Fibroblast of gingiva (primary cell): ENCODE results near the gene NR6A1.
"Not testable (repeated sequence)": the region's sequence is repeated elsewhere in the genome, so short reads cannot be mapped to it uniquely, and the experiment has no call there.

ENCODE experiments used
- DNase-seq: peaks from one replicate; pipeline ENCODE4 v3.0.0-alpha.2; 2011; ENCODE audit warnings: low read depth

The NR6A1 gene

DNA sequence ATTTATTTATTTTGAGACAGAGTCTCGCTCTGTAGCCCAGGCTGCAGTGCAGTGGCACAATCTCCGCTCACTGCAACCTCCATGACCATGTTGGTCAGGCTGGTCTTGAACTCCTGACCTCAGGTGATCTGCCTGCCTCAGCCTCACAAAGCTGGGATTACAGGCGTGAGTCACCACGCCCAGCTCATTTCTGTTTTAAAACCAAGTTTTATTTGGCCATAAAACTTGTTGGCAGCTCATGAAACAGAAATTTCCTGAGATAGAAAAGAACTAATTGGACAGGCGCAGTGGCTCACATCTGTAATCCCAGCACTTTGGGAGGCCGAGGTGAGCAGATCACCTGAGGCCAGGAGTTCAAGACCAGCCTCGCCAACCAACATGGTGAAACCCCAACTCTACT is 155.3 kb downstream of the NR6A1 start:
- not testable (repeated sequence) for DNase-seq

DNA sequence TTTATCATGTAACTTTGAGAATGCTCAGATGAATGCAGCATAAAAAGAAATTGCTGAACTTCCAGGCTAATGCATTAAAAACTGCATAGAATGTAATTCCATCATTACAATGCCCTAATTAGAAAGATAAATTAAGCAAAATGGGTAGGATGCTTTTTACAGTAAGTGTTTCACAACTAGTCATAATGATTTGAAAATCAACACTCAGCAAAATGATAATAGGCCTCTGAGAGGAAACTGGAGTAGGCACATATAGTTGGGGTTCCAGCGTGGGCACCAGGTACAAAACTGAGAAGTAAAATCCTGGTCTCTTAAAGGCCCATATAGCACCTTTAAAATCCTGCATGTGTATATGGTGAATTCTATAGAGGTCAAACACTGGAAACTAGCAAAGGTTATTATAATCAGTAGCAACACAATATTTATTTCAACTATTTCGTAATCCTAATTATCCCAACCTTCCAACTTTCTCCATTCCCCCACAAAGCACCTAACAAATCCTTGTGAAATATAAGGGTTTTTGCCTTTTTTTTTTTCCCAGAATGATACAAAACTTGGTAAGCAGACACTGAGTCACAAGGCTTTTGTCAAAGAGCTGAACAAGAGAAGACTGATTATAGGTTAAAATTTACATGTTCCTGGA is 155.9 kb downstream of the NR6A1 start:
- DNase-seq = no peak

DNA sequence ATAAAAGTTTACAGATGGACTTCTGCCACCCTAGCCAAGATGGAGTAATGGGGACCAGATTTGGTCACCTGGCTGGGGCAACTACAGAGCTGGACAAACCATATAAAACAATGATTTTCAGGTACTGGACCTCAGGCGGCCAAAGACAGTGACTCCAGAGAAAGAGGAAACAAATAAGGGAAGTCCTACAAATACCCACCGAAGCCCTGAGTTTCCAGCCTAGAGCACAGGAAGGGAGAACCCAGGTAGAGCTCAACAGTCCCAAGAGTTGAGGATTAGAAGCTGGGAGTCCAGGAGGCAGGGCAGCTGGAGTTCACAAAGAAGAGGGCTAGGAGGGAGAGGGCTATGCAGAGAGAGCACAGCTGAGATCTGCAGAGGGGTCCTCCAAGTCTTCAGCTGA is 157.3 kb downstream of the NR6A1 start:
- no peak for DNase-seq

DNA sequence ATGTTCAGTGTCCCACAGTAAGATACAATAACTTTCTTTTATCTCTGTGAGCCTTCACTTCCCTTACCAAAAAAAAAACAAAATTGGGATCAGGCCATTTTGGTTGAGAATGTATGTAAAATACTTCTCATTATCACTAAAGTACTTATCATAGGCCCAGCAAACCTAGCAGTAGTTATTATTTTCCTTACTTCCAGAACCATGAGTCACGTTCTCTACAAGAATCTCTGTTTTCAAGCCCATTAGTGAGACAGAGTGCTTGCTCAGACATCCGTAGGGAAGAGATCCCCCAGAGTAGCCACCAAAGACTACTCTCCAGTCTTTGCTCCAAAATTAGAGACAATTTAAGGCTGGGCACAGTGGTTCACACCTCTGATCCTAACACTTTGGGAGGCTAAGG is 160.0 kb downstream of the NR6A1 start:
- no peak for DNase-seq

DNA sequence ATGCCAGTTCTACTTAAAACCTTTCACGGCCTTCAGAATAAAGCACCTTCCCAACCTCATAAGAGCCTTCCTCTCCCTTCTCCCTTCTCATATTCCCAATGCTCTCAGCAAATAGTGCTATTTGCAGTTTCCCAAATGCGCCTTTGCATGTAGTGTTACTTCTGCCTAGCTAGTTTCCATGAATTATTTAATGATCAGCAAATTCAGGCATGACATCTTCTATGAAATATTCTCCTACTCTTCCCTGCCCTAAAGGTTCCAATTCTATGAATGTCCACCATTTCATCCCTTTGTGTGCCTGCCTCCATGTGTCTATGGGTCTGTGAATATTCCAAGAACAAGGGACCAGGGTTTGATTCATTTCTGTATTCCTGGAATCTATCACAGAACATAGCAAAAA is 165.1 kb downstream of the NR6A1 start:
- no peak for DNase-seq

DNA sequence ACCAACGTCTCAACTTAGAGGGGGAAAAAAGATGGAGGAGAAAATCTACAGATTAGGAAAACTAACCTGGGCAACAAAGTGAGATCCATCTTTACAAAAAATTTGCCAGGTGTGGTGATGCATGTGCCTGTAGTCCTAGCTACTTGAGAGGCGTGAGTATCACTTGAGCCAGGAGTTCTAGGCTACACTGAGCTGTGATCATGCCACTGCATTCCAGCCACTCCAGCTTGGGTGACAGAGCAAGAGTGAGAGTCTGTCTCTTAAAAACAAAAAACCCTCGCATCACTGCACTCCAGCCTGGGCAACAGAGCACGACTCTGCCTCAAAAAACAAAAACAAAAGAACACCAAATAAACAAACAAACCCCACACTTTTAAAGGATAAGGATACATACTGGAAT is 165.9 kb downstream of the NR6A1 start:
- DNase-seq = no peak

DNA sequence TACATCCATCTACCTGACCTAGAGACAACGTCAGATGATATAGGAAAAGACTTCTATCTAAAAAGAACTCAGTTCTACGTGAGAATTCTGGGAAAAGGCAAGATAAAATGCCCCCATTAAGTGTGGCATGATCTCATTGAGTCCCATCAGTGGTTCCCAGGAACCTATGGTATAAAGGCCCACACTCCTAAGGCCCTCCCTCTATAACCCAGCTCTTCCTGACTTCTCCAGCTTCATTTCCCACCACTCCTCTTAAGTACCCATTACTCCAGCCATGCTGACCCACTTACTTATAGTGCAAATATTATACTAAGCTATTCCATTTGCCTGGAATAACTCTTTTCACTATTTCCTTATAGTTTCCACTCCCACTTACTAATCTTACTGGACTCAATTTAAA is 168.5 kb downstream of the NR6A1 start:
- no peak for DNase-seq

DNA sequence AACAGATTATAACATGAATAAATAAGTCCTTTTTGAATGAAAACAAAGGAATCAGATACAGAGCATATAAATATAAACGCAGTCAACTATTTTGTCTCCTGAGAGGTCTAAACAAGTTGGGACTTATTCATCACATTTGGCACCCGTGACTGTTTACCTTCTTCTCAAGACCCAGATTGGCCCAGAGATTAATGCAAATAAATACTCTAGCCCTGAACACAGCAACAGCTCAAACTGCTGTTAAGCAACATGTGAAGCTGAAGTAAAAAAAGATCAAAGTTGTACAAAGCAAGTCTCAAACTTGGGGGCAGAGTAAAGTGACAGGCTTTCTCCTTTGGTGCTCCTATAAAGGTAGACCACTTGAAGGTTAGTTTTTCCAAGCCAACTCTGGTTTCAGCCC is 168.9 kb downstream of the NR6A1 start:
- no peak for DNase-seq

DNA sequence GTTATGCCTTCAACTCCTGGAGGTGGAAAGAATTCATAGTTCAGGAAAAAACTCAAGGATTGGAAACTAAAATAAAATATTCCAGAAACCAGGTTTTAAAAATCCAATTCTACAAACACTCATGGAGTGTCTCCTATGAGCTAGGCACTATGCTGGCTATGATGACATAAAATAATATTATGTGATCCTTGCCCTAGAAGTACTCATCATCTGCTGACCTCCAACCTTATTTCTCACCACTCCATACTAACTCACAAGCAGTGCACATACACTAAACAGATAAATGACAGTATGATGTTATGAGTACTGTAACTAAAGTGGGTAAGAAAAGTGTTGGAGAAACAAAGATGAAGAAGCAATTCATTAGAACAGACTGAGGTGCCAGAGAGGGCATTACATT is 170.7 kb downstream of the NR6A1 start:
- no peak for DNase-seq

DNA sequence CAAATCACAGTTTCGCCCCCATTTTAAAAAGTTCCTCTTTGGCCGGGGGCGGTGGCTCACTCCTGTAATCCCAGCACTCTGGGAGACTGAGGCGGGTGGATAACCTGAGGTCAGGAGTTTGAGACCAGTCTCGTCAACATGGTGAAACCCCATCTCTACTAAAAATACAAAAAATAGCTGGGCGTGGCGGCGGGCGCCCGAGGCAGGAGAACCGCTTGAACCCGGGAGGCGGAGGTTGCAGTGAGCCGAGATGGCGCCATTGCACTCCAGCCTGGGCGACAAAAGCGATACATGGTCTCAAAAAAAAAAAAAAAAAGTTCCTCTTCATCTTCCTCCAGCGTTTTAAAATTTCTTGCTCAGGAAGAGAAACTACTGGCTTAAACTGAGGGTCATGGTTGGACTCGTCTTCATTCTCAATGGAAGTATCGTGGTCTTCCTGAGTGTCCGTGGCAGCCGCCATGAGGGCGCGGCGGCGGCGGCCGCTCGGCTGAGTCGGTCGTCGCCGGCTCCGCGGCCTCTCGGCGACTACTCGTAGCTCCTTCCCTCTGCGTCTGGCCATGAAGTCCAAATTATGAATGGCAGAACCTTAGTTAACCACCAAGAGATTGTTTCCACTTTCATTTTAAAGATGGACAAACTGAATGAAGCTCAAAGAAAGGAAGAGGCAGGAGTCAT is 171.9 kb downstream of the NR6A1 start:
- no peak for DNase-seq

DNA sequence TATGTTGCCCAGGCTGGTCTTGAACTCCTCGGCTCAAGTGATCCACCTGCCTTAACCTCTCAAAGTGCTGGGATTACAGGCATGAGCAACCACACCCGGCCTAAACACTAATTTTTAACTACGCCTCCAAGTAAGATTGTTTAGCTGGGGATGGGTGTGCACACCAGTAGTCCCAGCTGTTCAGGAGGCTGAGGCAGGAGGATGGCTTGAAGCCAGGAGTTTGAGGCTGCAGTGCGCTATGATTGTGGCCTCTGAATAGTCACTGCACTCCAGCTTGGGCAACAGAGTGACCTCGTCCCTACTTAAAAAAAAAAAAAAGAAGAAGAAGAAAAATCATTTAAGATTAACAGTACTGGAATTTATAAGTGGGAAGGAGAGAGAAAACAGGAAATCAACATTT is 173.1 kb downstream of the NR6A1 start:
- no peak for DNase-seq

DNA sequence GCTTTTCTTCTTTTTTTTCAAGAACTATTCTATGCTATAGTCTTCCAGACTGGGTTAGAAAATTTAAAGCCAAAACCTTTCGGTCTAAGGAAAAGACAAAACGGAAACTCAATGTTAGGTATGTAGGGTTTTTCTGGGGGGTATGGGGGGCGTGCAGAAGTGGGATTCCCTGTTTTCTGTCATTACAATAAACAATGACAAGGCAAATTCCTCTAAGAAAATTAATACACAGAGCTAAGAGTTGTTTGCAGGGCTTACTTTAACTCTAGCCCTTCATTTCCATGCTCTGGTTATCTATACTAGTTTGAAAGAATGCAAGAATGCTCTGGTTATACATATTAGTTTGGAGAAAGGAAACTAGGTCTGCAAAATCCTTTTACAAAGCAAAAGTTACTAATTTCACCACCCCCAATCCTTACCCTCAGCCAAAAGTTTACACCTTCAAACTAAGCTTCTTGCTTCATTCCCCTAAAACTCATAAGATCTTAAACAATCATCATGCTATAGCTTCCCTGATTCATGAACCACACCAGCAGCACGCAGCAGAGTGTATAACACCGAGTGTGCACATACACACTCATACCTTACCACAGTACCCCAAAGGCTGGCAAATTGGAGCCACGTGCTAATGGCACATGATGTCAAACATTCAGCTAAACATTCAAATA is 174.8 kb downstream of the NR6A1 start:
- no peak for DNase-seq

DNA sequence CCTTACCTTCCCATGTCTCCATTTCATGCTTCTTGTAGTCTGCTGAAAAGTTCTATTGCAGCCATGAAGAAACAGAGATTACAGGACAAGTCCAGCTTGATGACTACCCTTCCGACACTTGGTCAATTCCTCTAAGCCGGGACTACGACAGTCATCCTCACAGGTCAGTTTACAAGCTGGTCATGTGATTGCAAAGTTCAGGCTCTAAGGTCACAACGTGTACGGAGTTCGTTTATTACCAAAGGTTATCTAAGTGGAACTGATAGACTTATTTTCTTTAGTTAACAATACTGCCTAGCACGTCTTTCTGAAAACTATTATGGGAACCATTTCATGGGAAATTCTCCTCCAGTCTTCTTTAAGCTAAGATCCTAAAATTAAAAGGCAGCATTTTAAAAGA is 175.4 kb downstream of the NR6A1 start:
- no peak for DNase-seq

DNA sequence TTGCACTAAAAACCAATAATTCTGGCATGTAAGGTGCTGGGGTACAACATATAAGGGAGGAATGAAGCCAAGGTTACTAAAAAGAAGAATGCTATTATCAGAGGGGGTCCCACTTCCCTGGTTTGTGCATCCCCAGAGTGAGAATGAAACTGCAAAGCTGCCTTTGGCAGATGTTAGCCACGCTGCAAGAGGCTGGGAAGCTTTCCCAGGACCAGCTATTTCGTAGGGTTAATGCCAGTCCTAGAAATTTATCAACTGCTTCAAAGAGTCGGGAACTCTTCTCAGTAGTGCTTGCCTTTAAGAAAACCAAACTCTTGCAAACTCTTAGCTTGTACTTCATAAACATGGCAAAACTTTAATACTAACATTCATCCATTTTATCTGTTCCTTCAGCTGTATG is 176.4 kb downstream of the NR6A1 start:
- DNase-seq = no peak

DNA sequence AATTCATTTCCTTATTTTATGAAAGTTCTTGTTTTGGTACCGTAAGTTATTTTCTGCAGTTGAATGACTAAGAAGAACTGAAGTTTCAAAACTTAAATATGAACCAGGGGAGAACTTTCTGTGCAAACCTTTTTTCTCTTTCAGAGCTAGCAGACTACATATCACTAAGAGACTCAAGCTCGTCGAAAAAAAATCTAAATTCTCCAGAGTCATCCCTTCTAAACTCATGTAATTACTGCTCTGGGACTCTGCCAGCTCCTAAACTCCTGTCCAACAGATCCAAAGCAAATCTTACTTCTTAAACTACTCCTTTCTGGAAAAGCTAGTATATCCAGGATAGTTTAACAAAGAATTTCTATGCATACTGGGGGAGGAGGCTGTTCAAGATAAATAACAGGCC is 176.9 kb downstream of the NR6A1 start:
- DNase-seq = no peak

DNA sequence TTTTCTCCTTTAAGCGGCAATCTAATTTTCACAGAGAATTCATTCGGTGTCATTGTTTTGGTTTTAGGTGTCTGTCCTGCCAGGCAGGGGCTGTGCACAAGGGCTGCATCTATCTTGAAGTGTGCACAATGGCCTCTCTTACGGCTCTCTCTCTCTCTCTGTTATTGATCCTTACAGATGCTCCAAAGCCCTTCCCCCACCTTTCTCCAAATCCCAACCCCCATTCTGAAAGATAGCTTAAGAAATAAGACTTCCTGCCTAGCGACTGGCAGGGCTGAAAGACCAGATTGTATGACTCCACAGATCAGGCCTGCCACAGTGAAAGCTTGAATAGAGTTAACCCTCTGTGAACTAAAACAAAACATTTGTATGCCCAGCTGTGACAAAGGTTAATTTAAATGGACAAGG is 177.5 kb downstream of the NR6A1 start:
- no peak for DNase-seq

DNA sequence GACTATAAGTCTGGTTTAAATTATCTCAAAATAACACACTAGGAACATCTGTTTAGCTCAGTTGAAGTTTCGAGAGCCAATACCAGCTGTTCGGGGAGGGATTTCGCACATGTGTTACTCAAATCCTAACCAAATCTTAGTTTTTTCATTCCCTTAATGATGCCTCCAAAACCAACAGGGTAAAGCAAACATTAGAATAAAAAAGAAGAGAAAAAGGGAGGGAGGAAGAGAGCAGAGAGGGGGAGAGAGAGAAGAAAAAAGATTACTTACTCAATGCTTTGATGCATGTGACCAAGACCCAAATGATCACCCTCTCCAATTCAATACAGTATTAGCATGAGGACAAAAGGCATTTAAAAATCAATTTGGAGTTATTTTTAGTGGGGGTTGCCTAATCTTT is 177.9 kb downstream of the NR6A1 start:
- peak; percentile 14 for DNase-seq

DNA sequence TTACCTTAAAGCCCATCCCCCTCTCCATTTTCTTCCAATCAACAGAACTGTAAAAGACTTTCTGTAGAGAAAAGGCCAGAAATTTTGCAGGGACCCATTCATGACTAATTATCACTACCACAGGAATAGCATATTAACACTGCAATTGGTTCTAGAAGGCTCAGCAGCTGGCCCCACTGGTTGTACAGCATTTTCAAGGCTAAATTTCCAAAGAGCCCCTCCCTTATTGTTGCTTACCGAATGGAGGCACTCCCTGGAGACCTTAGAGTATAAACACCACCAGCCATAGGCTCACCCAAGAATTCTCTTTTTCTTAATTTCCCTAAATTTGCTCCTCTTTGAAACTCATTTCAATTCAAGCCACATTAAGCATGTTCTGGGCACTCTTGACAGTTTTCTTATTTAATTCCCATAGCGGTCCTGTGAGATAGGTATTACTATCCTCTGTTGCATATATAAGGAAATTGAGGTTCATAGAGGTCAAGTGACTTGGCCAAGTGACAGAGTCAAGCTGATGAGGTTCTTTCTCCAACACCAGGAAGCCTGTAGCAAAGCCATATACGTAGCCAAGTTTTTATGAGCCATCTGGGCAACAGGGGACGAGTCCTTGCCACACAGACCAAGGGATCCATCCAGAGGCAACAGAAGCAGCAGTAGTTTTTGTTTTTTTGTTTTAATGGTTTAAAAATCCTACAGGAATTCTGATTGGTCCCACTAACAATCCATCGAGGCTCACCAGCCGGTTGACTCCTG is 180.0 kb downstream of the NR6A1 start:
- no peak for DNase-seq

DNA sequence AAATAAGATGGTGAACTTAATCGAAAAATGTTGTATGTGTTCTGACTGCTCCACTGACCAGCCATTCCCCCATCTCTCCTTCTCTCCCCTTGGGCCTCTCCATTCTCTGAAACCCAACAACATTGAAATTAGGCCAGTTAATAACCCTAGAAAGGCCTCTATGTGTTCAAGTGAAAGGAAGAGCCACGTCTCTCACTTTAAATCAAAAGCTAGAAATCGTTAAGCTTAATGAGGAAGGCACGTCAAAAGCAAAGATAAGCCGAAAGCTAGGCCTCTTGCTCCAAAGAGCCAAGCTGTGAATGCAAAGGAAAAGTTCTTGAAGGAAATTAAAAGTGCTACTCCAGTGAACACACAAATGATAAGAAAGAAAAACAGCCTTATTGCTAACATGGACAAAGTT is 186.5 kb downstream of the NR6A1 start:
- no peak for DNase-seq

DNA sequence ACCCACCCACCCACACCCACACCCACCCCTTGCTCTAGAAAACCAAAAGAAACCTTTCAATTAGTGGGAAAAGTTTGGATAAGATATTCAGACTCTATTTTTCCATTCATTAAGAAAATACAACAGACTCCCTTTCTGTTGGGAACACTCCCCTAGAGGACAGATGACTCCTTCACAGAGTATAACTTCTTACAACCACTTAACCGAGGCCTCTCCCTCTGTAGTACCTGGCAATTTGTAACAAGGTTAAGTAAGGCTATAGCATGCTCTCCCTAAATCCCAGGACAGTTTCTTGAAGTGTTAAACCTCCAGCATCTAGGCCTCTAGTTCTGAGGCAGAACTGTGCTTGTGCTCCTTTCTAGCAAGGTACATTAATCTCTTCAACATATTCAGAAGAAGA is 188.0 kb downstream of the NR6A1 start:
- no peak for DNase-seq

DNA sequence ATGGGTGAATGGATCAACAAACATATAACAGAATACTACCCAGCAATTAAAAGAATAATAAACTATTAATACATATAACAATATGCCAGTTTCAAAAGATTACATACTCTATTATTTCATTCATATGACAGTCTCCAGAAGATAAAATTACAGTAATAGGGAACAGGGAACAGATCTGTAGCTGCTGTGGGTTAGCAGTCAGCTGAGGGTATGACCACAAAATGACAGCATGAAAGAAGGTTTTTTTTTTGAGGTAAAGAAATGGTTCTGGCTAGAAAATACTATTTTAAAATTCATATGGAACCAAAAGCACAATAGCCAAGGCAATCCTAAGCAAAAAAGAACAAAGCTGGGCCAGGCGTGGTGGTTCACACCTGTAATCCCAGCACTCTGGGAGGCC is 190.9 kb downstream of the NR6A1 start:
- DNase-seq = no peak

DNA sequence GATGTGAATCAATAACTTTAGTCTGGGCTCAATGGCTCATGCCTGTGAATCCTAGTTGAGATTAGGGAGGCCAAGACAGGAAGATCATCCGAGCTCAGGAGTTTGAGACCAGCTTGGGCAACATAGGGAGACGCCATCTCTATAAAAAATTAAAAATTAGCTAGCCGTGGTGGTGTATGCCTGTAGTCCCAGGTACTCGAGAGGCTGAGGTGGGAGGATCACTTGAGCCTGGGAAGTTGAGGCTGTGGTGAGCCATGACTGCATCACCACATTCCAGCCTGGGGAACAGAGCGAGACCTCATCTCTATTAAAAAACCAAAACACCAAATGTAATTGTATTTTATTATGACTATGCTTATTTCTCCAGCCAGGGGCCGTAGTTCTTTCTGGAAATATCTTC is 194.4 kb downstream of the NR6A1 start:
- DNase-seq = no peak
